SK-N-SH treated with all-trans-retinoic acid at 6 μM for 48 hours (cell line): ENCODE data around the gene SP1.
"Not testable (repeated sequence)": the region's sequence is repeated elsewhere in the genome, so short reads cannot be mapped to it uniquely, and the experiment has no call there.

Source experiments
- ATAC-seq: fragments of 200-7000 bp; cut with Tn5 transposase; 3 replicates; pipeline ENCODE4 v1.9.1; 2020; ENCODE audit warnings: mild to moderate bottlenecking, moderate library complexity
- ARNTL ChIP-seq: fragments of 450-650 bp; formaldehyde crosslinking; IDR thresholded peaks from 2 replicates; pipeline ENCODE4 v1.5.0; 2020; ENCODE audit warnings: low read depth, mild to moderate bottlenecking, moderate library complexity, borderline replicate concordance
- BACH2 ChIP-seq: fragments of 250-450 bp; sonication (Bioruptor Pico); IDR thresholded peaks from 2 replicates; pipeline ENCODE4 v1.9.0; 2021; ENCODE audit warnings: mild to moderate bottlenecking, borderline replicate concordance
- CSDC2 ChIP-seq: fragments of 250-450 bp; sonication (Bioruptor Pico); IDR thresholded peaks from 2 replicates; pipeline ENCODE4 v1.5.0; 2020; ENCODE audit warnings: mild to moderate bottlenecking, moderate library complexity
- CSRNP3 ChIP-seq: fragments of 250-450 bp; sonication (Bioruptor Pico); IDR thresholded peaks from 2 replicates; pipeline ENCODE4 v1.5.1; 2021; ENCODE audit warnings: mild to moderate bottlenecking, moderate library complexity
- ESRRG ChIP-seq: fragments of 250-450 bp; sonication (Bioruptor Pico); IDR thresholded peaks from 2 replicates; pipeline ENCODE4 v1.6.1; 2021; ENCODE audit warnings: mild to moderate bottlenecking
- GLIS3 ChIP-seq: fragments of 250-450 bp; sonication (Bioruptor Pico); IDR thresholded peaks from 2 replicates; pipeline ENCODE4 v1.5.0; 2020; ENCODE audit warnings: mild to moderate bottlenecking, moderate library complexity
- ISL1 ChIP-seq: fragments of 250-450 bp; sonication (Bioruptor Pico); IDR thresholded peaks from 2 replicates; pipeline ENCODE4 v2.1.2; 2022; ENCODE audit warnings: mild to moderate bottlenecking, moderate library complexity
- OSR1 ChIP-seq: fragments of 250-450 bp; sonication (Bioruptor Pico); IDR thresholded peaks from 2 replicates; pipeline ENCODE4 v1.8.0; 2022; ENCODE audit warnings: moderate library complexity, mild to moderate bottlenecking, inconsistent platforms
- PPARA ChIP-seq: fragments of 250-450 bp; sonication (Bioruptor Pico); IDR thresholded peaks from 2 replicates; pipeline ENCODE4 v1.5.0; 2020; ENCODE audit warnings: mild to moderate bottlenecking, borderline replicate concordance
- SNAI2 ChIP-seq: fragments of 250-450 bp; sonication (Bioruptor Pico); IDR thresholded peaks from 2 replicates; pipeline ENCODE4 v1.5.0; 2020; ENCODE audit warnings: mild to moderate bottlenecking, moderate library complexity
- TCF4 ChIP-seq: fragments of 250-450 bp; sonication (Bioruptor Pico); IDR thresholded peaks from 2 replicates; pipeline ENCODE4 v1.8.0; 2021; ENCODE audit warnings: mild to moderate bottlenecking, moderate library complexity, borderline replicate concordance
- TSHZ2 ChIP-seq: fragments of 250-450 bp; sonication (Bioruptor Pico); IDR thresholded peaks from 2 replicates; pipeline ENCODE4 v1.5.0; 2020; ENCODE audit warnings: mild to moderate bottlenecking, moderate library complexity
- ZC3H10 ChIP-seq: fragments of 250-450 bp; sonication (Bioruptor Pico); IDR thresholded peaks from 2 replicates; pipeline ENCODE4 v1.5.1; 2021; ENCODE audit warnings: mild to moderate bottlenecking, moderate library complexity
- ZFP3 ChIP-seq: fragments of 250-450 bp; sonication (Bioruptor Pico); IDR thresholded peaks from 2 replicates; pipeline ENCODE4 v1.5.0; 2020; ENCODE audit warnings: mild to moderate bottlenecking, moderate library complexity
- ZFP30 ChIP-seq: fragments of 450-650 bp; formaldehyde crosslinking; IDR thresholded peaks from 2 replicates; pipeline ENCODE4 v1.5.0; 2022; ENCODE audit warnings: mild to moderate bottlenecking, moderate library complexity
- ZNF70 ChIP-seq: fragments of 450-650 bp; formaldehyde crosslinking; IDR thresholded peaks from 2 replicates; pipeline ENCODE4 v1.5.0; 2020; ENCODE audit warnings: mild to moderate bottlenecking, moderate library complexity
- ZNF8 ChIP-seq: fragments of 450-650 bp; formaldehyde crosslinking; IDR thresholded peaks from 2 replicates; pipeline ENCODE4 v1.5.0; 2020; ENCODE audit warnings: mild to moderate bottlenecking, moderate library complexity
- TF ChIP-seq, protein P1 (sequence below): fragments of 250-450 bp; sonication (Bioruptor Pico); IDR thresholded peaks from 2 replicates; pipeline ENCODE4 v1.5.1; 2020; ENCODE audit warnings: low read depth, mild to moderate bottlenecking, moderate library complexity
- TF ChIP-seq, protein P2 (sequence below): fragments of 250-450 bp; sonication (Bioruptor Pico); IDR thresholded peaks from 2 replicates; pipeline ENCODE4 v1.8.0; 2021; ENCODE audit warnings: low read depth, mild to moderate bottlenecking, moderate library complexity, borderline replicate concordance
- TF ChIP-seq, protein P3 (sequence below): fragments of 250-450 bp; sonication (Bioruptor Pico); IDR thresholded peaks from 2 replicates; pipeline ENCODE4 v1.8.0; 2020; ENCODE audit warnings: mild to moderate bottlenecking, moderate library complexity, borderline replicate concordance

Gene SP1

GRCh38 chr12:53389702-53390101 is 9.7 kb downstream of the SP1 start:
- no peak; the same call in 2 of the 3 replicates for ATAC-seq
- TF ChIP-seq ISL1 (peak; percentile 35), ARNTL (CRISPR knock-in tag) (no peak), GLIS3 (CRISPR knock-in tag) (no peak), OSR1 (no peak), CSRNP3 (CRISPR knock-in tag) (no peak), ZNF8 (no peak)

DNA sequence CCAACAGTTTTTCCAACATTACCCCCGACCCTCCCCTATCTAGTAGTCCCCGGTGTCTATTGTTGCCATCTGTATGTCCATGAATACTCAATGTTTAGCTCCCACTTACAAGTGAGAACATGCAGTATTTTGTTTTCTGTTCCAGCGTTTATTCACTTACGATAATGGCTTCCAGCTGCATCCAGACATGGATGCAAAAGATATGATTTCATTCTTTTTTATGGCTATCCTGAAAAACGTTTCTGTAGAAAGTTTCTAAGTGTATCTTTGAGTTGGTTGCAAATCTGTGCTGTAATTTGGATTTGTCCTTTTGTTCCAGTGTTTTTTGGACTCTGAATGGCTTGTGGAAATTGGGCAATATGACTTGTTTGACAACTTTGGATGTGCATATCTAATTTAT is 11.7 kb downstream of the SP1 start:
- TF ChIP-seq SNAI2 (CRISPR knock-in tag), result 0 out of 2 replicates have a peak, but pooled peaks have one; percentile 5
- peak; percentile 76 for TF ChIP-seq TSHZ2 (CRISPR knock-in tag)
- TF ChIP-seq TCF4 (CRISPR knock-in tag), result peak; percentile 85
- TF ChIP-seq, protein P1, sequence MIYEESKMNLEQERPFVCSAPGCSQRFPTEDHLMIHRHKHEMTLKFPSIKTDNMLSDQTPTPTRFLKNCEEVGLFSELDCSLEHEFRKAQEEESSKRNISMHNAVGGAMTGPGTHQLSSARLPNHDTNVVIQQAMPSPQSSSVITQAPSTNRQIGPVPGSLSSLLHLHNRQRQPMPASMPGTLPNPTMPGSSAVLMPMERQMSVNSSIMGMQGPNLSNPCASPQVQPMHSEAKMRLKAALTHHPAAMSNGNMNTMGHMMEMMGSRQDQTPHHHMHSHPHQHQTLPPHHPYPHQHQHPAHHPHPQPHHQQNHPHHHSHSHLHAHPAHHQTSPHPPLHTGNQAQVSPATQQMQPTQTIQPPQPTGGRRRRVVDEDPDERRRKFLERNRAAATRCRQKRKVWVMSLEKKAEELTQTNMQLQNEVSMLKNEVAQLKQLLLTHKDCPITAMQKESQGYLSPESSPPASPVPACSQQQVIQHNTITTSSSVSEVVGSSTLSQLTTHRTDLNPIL (CRISPR knock-in tag), result no peak
- TF ChIP-seq ZNF8, result peak; percentile 88
- no peak for ATAC-seq

DNA sequence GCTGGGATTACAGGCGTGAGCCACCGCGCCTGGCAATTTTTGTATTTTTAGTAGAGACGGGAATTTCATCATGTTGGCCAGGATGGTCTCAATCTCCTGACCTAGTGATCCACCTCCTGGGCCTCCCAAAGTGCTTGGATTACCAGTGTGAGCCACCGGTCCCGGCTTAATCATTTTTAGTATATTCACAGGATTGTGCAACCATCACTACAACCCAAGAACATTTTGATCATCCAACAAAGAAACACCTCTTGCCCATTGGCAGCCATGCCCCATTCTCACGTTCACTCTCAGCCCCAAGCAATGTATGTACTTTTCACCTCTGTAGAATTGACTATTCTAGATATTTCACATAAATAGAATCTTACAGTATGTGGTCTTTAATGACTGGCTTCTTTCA is 19.9 kb downstream of the SP1 start:
- TF ChIP-seq GLIS3 (CRISPR knock-in tag) (no peak), ESRRG (CRISPR knock-in tag) (no peak), TCF4 (CRISPR knock-in tag) (no peak), ZC3H10 (CRISPR knock-in tag) (no peak), SNAI2 (CRISPR knock-in tag) (no peak), ZNF70 (CRISPR knock-in tag) (no peak)
- TF ChIP-seq, protein P2, sequence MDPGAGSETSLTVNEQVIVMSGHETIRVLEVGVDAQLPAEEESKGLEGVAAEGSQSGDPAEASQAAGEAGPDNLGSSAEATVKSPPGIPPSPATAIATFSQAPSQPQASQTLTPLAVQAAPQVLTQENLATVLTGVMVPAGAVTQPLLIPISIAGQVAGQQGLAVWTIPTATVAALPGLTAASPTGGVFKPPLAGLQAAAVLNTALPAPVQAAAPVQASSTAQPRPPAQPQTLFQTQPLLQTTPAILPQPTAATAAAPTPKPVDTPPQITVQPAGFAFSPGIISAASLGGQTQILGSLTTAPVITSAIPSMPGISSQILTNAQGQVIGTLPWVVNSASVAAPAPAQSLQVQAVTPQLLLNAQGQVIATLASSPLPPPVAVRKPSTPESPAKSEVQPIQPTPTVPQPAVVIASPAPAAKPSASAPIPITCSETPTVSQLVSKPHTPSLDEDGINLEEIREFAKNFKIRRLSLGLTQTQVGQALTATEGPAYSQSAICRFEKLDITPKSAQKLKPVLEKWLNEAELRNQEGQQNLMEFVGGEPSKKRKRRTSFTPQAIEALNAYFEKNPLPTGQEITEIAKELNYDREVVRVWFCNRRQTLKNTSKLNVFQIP, result no peak
- ATAC-seq, result no peak

DNA sequence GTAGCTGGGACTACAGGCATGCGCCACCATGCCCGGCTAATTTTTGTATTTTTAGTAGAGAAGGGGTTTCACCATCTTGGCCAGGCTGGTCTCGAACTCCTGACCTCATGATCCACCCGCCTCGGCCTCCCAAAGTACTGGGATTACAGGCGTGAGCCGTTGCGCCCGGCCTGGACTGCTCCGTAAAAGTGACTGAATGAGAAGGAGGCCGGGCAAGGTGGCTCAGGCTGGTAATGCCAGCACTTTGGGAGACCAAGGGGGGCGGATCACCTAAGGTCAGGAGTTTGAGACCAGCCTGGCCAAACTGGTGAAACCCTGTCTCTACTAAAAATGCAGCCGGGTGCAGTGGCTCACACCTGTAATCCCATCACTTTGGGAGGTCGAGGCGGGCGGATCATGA is 22.4 kb downstream of the SP1 start:
- ATAC-seq, result not testable (repeated sequence)

DNA sequence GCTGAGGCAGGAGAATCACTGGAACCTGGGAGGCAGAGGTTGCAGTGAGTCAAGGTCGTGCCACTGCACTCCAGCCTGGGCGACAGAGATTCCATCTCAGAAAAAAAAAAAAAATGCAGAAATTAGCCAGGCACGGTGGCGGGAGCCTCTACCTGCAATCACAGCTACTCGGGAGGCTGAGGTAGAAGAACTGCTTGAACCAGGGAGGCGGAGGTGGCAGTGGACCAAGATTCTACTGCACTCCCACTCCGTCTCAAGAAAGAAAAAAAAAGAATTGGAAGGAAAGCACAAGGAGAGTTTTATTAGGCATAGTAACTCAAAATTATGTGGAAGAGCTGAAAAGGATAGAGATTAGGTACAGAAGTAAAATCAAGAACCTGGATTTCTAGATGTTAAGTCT is 22.9 kb downstream of the SP1 start:
- ATAC-seq, result no peak
- no peak for TF ChIP-seq SNAI2 (CRISPR knock-in tag)
- no peak for TF ChIP-seq ISL1
- TF ChIP-seq, protein P3, sequence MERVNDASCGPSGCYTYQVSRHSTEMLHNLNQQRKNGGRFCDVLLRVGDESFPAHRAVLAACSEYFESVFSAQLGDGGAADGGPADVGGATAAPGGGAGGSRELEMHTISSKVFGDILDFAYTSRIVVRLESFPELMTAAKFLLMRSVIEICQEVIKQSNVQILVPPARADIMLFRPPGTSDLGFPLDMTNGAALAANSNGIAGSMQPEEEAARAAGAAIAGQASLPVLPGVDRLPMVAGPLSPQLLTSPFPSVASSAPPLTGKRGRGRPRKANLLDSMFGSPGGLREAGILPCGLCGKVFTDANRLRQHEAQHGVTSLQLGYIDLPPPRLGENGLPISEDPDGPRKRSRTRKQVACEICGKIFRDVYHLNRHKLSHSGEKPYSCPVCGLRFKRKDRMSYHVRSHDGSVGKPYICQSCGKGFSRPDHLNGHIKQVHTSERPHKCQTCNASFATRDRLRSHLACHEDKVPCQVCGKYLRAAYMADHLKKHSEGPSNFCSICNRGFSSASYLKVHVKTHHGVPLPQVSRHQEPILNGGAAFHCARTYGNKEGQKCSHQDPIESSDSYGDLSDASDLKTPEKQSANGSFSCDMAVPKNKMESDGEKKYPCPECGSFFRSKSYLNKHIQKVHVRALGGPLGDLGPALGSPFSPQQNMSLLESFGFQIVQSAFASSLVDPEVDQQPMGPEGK (CRISPR knock-in tag), result no peak
- no peak for TF ChIP-seq TCF4 (CRISPR knock-in tag)
- no peak for TF ChIP-seq PPARA
- no peak for TF ChIP-seq ZFP30 (CRISPR knock-in tag)
- TF ChIP-seq TSHZ2 (CRISPR knock-in tag), result no peak
- no peak for TF ChIP-seq ZFP3 (CRISPR knock-in tag)
- TF ChIP-seq GLIS3 (CRISPR knock-in tag), result no peak
- TF ChIP-seq CSDC2 (CRISPR knock-in tag), result no peak
- TF ChIP-seq ARNTL (CRISPR knock-in tag), result no peak
- TF ChIP-seq, protein P2, result no peak
- TF ChIP-seq BACH2 (CRISPR knock-in tag), result no peak
- no peak for TF ChIP-seq ZNF8
- TF ChIP-seq OSR1, result no peak
- TF ChIP-seq ESRRG (CRISPR knock-in tag), result no peak
- TF ChIP-seq, all 23 proteins: peak for 0
